ENCODE data around the gene FGL2. TPM values are rescaled to one million over a fixed set of nuclear protein-coding genes. Genes with fewer than 3 reads are reported as not detected.

Gene FGL2
- total RNA-seq, 1 donor from 2014 or later, result not detected

GRCh38 chr7:77209479-77210139 is 10.0 kb upstream of the FGL2 start:
- Mint-ChIP-seq H3K4me3 (ENCODE audit: unreplicated experiment) (no peak overlapping the region), H3K27me3 (ENCODE audit: low read depth) (no peaks in the 10 kb centered on the region), H3K36me3 (ENCODE audit: low read depth) (peaks cover 10% of the 10 kb centered on the region), H3K4me1 (ENCODE audit: low read depth) (no peaks in the 10 kb centered on the region), H3K9me3 (ENCODE audit: low read depth) (peaks cover 6% of the 10 kb centered on the region), H3K27ac (ENCODE audit: unreplicated experiment) (no peak overlapping the region)
- no peak for DNase-seq (ENCODE audit: low spot score)
- TF ChIP-seq, protein P1, sequence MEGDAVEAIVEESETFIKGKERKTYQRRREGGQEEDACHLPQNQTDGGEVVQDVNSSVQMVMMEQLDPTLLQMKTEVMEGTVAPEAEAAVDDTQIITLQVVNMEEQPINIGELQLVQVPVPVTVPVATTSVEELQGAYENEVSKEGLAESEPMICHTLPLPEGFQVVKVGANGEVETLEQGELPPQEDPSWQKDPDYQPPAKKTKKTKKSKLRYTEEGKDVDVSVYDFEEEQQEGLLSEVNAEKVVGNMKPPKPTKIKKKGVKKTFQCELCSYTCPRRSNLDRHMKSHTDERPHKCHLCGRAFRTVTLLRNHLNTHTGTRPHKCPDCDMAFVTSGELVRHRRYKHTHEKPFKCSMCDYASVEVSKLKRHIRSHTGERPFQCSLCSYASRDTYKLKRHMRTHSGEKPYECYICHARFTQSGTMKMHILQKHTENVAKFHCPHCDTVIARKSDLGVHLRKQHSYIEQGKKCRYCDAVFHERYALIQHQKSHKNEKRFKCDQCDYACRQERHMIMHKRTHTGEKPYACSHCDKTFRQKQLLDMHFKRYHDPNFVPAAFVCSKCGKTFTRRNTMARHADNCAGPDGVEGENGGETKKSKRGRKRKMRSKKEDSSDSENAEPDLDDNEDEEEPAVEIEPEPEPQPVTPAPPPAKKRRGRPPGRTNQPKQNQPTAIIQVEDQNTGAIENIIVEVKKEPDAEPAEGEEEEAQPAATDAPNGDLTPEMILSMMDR (IDR thresholded peaks at IDR 0.05), result no peak

DNA sequence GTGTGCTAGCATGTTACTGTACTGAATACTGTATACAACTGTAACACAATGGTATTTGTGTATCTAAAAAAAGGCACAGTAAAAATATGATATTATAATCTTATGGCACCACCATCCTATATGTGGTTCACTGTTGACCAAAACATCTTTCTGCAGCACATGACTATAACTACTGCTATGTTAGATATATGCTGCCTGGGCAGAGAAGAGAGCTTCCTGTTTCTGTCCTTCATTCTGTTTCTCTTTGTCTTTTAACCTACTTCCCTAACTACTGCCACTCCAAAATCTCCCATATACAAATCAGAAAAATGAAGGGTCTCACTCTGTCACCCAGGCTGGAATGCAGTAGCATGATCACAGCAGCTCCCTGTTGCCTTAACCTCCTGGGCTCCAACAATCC is 8.8 kb upstream of the FGL2 start:
- Mint-ChIP-seq H3K4me1 (ENCODE audit: low read depth) (no peaks in the 10 kb centered on the region), H3K36me3 (ENCODE audit: low read depth) (peaks cover 10% of the 10 kb centered on the region), H3K27ac (ENCODE audit: unreplicated experiment) (no peak overlapping the region), H3K9me3 (ENCODE audit: low read depth) (peaks cover 6% of the 10 kb centered on the region), H3K4me3 (ENCODE audit: unreplicated experiment) (no peak overlapping the region), H3K27me3 (ENCODE audit: low read depth) (no peaks in the 10 kb centered on the region)
- TF ChIP-seq, protein P1 (IDR thresholded peaks at IDR 0.05), result no peak
- no peak for DNase-seq (ENCODE audit: low spot score)

DNA sequence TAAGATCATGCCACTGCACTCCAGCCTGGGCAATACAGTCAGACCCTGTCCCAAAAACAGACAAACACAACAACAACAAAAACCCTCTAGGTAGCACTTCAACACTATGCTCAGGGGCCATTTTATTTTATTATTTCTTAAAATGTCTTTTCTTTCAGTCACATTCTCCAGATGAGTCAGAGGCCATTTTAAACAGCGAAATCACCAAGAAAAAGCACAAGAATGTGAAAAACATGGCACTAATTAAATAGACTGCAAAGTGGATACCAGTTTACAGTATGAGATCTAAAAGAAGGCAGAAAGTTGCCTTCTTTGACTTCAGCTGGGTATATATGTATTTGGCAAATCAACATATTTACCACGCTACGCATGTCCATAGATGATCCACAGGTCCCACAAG is 6.1 kb upstream of the FGL2 start:
- Mint-ChIP-seq H3K36me3 (ENCODE audit: low read depth) (peaks cover 10% of the 10 kb centered on the region), H3K27ac (ENCODE audit: unreplicated experiment) (no peak overlapping the region), H3K4me1 (ENCODE audit: low read depth) (no peaks in the 10 kb centered on the region), H3K4me3 (ENCODE audit: unreplicated experiment) (no peak overlapping the region), H3K9me3 (ENCODE audit: low read depth) (peaks cover 6% of the 10 kb centered on the region), H3K27me3 (ENCODE audit: low read depth) (no peaks in the 10 kb centered on the region)
- TF ChIP-seq, protein P1 (IDR thresholded peaks at IDR 0.05), result no peak
- no peak for DNase-seq (ENCODE audit: low spot score)

- Mint-ChIP-seq H3K27ac (ENCODE audit: unreplicated experiment) (no peak overlapping the region), H3K9me3 (ENCODE audit: low read depth) (no peaks in the 10 kb centered on the region), H3K4me1 (ENCODE audit: low read depth) (peaks cover 8% of the 10 kb centered on the region)
These were observed 2.9 kb upstream of the FGL2 start for GRCh38 chr7:77202481-77202976.

DNA sequence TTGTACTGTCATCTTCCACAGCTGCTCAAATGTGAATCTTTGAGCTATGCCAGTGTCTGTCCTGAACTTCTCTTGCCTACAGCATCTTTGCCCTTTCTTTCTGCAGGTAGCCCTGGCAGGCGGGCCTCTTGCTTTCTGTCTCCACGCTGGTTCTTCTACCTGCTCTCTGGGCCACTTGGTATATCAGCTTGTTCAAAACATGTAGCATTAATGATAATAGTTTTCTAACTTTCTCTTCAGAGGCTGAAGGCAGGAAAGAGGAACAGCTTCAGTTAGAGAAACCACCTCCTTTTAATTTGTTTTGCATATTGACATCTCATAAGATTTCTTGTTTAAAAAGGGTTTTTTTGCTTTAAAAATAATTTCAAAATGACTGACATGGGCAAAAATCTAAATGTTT is 923 bp upstream of the FGL2 start:
- Mint-ChIP-seq H3K27me3 (ENCODE audit: low read depth) (no peaks in the 10 kb centered on the region), H3K4me1 (ENCODE audit: low read depth) (peaks cover 8% of the 10 kb centered on the region), H3K27ac (ENCODE audit: unreplicated experiment) (no peak overlapping the region), H3K9me3 (ENCODE audit: low read depth) (no peaks in the 10 kb centered on the region), H3K36me3 (ENCODE audit: low read depth) (peaks cover 2% of the 10 kb centered on the region), H3K4me3 (ENCODE audit: unreplicated experiment) (no peak overlapping the region)
- TF ChIP-seq, protein P1 (IDR thresholded peaks at IDR 0.05), result no peak
- no peak for DNase-seq (ENCODE audit: low spot score)

More at GRCh38 chr7:77202481-77202976, 2.9 kb upstream of the FGL2 start:
- TF ChIP-seq, protein P1 (IDR thresholded peaks at IDR 0.05), result no peak
- no peak overlapping the region for H3K4me3 Mint-ChIP-seq (ENCODE audit: unreplicated experiment)
- no peaks in the 10 kb centered on the region for H3K27me3 Mint-ChIP-seq (ENCODE audit: low read depth)
- peaks cover 2% of the 10 kb centered on the region for H3K36me3 Mint-ChIP-seq (ENCODE audit: low read depth)
- no peak for DNase-seq (ENCODE audit: low spot score)

Data from chondrocyte (in vitro differentiated cells).